Measurements from ENCODE around the gene MINDY4. TPM values are rescaled to one million over a fixed set of nuclear protein-coding genes. Genes with fewer than 3 reads are reported as not detected.

Gene MINDY4
- total RNA-seq, 1 donor from 2014 or later, result 5.3 TPM

GRCh38 chr7:30911133-30911532 is 139.9 kb downstream of the MINDY4 start:
- no peak overlapping the region for H3K4me3 ChIP-seq (ENCODE audit: low read depth, low read length)
- DNase-seq (ENCODE audit: low read depth), result no peak
- H3K36me3 ChIP-seq (ENCODE audit: control insufficient read depth, insufficient read depth, low read length), result no peaks in the 10 kb centered on the region
- no peak for TF ChIP-seq CTCF (IDR thresholded peaks at IDR 0.05; ENCODE audit: insufficient read depth, low read length, poor library complexity, severe bottlenecking)
- H3K27me3 ChIP-seq (ENCODE audit: control insufficient read depth, insufficient read depth, low read length), result no peaks in the 10 kb centered on the region

- Histone ChIP-seq H3K36me3 (ENCODE audit: control insufficient read depth, insufficient read depth, low read length) (no peaks in the 10 kb centered on the region), H3K4me3 (ENCODE audit: low read depth, low read length) (no peak within 1 kb of the TSS), H3K27me3 (ENCODE audit: control insufficient read depth, insufficient read depth, low read length) (no peaks in the 10 kb centered on the region)
- no peak for DNase-seq (ENCODE audit: low read depth)
- no peak for TF ChIP-seq CTCF (IDR thresholded peaks at IDR 0.05; ENCODE audit: insufficient read depth, low read length, poor library complexity, severe bottlenecking)
Measured at GRCh38 chr7:30911561-30911969, 140.3 kb downstream of the MINDY4 start, which contains the start of gene AQP1. AQP1 (plus strand) TSS chr7:30911853; CDS start chr7:30911910, 57 bp downstream.

GRCh38 chr7:30912021-30912730 is 141.0 kb downstream of the MINDY4 start:
- no peak for DNase-seq (ENCODE audit: low read depth)
- TF ChIP-seq CTCF (IDR thresholded peaks at IDR 0.05; ENCODE audit: insufficient read depth, low read length, poor library complexity, severe bottlenecking), result no peak
- no peak overlapping the region for H3K4me3 ChIP-seq (ENCODE audit: low read depth, low read length)
- H3K27me3 ChIP-seq (ENCODE audit: control insufficient read depth, insufficient read depth, low read length), result no peaks in the 10 kb centered on the region
- no peaks in the 10 kb centered on the region for H3K36me3 ChIP-seq (ENCODE audit: control insufficient read depth, insufficient read depth, low read length)

GRCh38 chr7:30912731-30912985 is 141.4 kb downstream of the MINDY4 start:
- DNase-seq (ENCODE audit: low read depth), result no peak
- Histone ChIP-seq H3K36me3 (ENCODE audit: control insufficient read depth, insufficient read depth, low read length) (no peaks in the 10 kb centered on the region), H3K27me3 (ENCODE audit: control insufficient read depth, insufficient read depth, low read length) (no peaks in the 10 kb centered on the region), H3K4me3 (ENCODE audit: low read depth, low read length) (no peak overlapping the region)
- no peak for TF ChIP-seq CTCF (IDR thresholded peaks at IDR 0.05; ENCODE audit: insufficient read depth, low read length, poor library complexity, severe bottlenecking)

GRCh38 chr7:30912986-30913811 is 142.0 kb downstream of the MINDY4 start:
- Histone ChIP-seq H3K27me3 (ENCODE audit: control insufficient read depth, insufficient read depth, low read length) (no peaks in the 10 kb centered on the region), H3K4me3 (ENCODE audit: low read depth, low read length) (no peak overlapping the region)

More at GRCh38 chr7:30912986-30913811, 142.0 kb downstream of the MINDY4 start:
- no peaks in the 10 kb centered on the region for H3K36me3 ChIP-seq (ENCODE audit: control insufficient read depth, insufficient read depth, low read length)
- no peak for DNase-seq (ENCODE audit: low read depth)
- no peak for TF ChIP-seq CTCF (IDR thresholded peaks at IDR 0.05; ENCODE audit: insufficient read depth, low read length, poor library complexity, severe bottlenecking)
